Prostate gland (tissue), 2 donors: ENCODE measurements around the gene CAMKK1. TPM values are rescaled to one million over a fixed set of nuclear protein-coding genes. Genes with fewer than 3 reads are reported as not detected.

Experiments used
- DNase-seq: peaks from one replicate; pipeline ENCODE4 v3.0.0-alpha.2; 2019; ENCODE audit warnings: low spot score
- H3K27ac ChIP-seq, 2 donors: fragments of 200-600 bp; sonication (generic); 2 replicates each; pipeline ENCODE4 v1.5.1; 2017 to 2019
- H3K27me3 ChIP-seq: fragments of 200-600 bp; sonication (generic); replicated peaks from 2 replicates; pipeline ENCODE4 v1.5.1; 2019; ENCODE audit not compliant: insufficient read depth
- H3K36me3 ChIP-seq, 2 donors: fragments of 200-600 bp; sonication (generic); 1 replicate in 1 of 2; 2 replicates in 1 of 2; pipeline versions ENCODE4 v1.5.1 to v1.8.1; 2017 to 2019
- H3K4me1 ChIP-seq: fragments of 200-600 bp; sonication (generic); replicated peaks from 2 replicates; pipeline ENCODE4 v1.5.1; 2019
- H3K4me3 ChIP-seq, 2 donors: fragments of 200-600 bp; sonication (generic); 2 replicates each; pipeline ENCODE4 v1.5.1; 2017 to 2019
- H3K9me3 ChIP-seq: fragments of 200-600 bp; sonication (generic); 2 replicates; pipeline ENCODE4 v1.5.1; 2017
- CTCF ChIP-seq, 4 experiments: fragments of 200-600 bp in 2 of 4; fragments of 450-650 bp in 2 of 4; sonication (generic) in 2 of 4; IDR thresholded peaks; 1 replicate in 3 of 4; 2 replicates in 1 of 4; pipeline ENCODE4 v1.5.1; 2016 to 2019; ENCODE audit warnings: antibody characterized with exemption in 4 of 4, mild to moderate bottlenecking in 2 of 4, moderate library complexity in 2 of 4
- POLR2A ChIP-seq: fragments of 450-650 bp; IDR thresholded peaks from one replicate; pipeline ENCODE4 v1.6.1; 2016; ENCODE audit warnings: antibody characterized with exemption, mild to moderate bottlenecking
- POLR2AphosphoS5 ChIP-seq: sonication (generic); formaldehyde crosslinking; IDR thresholded peaks from one replicate; pipeline ENCODE4 v1.6.1; 2017; ENCODE audit warnings: antibody characterized with exemption
- WGBS: methylation state at CpG from one replicate; pipeline ENCODE4 v1.1.5; 2018; 5-methylcytosine and 5-hydroxymethylcytosine counted together
- intact Hi-C: fragments of 100-400 bp; cut with DNase I; formaldehyde crosslinking; loops from one replicate; pipeline ENCODE4 v1.14.2; 2022
- total RNA-seq, 2 donors: library from RNA; depleted of rRNA; stranded (reverse); fragments of >200 nt; gene quantifications; one replicate each; pipeline ENCODE4 v1.1.0, GENCODE V29; 2016

Gene CAMKK1
- total RNA-seq, 2 donors from 2014 or later = 2.0 to 12.8 TPM

- H3K27me3 ChIP-seq = no peaks in the 10 kb centered on the region
- no peak overlapping the region for H3K27ac ChIP-seq
- 86% methylated on average over 16 of the region's 16 CpGs for WGBS
- H3K9me3 ChIP-seq = no peaks in the 10 kb centered on the region
- H3K36me3 ChIP-seq = no peaks in the 10 kb centered on the region
- TF ChIP-seq POLR2A = no peak
- TF ChIP-seq POLR2AphosphoS5 = no peak
- TF ChIP-seq CTCF (IDR thresholded peaks at IDR 0.05) = no peak
- H3K4me1 ChIP-seq = no peaks in the 10 kb centered on the region
- no peak overlapping the region for H3K4me3 ChIP-seq
- intact Hi-C loops = no loop called here
- DNase-seq = no peak
Observed at GRCh38 chr17:3926860-3927627, 34.2 kb upstream of the CAMKK1 start.

- no peak overlapping the region for H3K27ac ChIP-seq
- H3K4me3 ChIP-seq = no peak overlapping the region
- DNase-seq = no peak
- H3K27me3 ChIP-seq = no peaks in the 10 kb centered on the region
- intact Hi-C loops = no loop called here
- no peaks in the 10 kb centered on the region for H3K4me1 ChIP-seq
- TF ChIP-seq CTCF (IDR thresholded peaks at IDR 0.05) = no peak
- no peak for TF ChIP-seq POLR2AphosphoS5
- no peak for TF ChIP-seq POLR2A
- no peaks in the 10 kb centered on the region for H3K9me3 ChIP-seq
- no peaks in the 10 kb centered on the region for H3K36me3 ChIP-seq
- WGBS = 73% methylated on average over 17 of the region's 17 CpGs
Observed at GRCh38 chr17:3925684-3926485, 33.0 kb upstream of the CAMKK1 start.

- Histone ChIP-seq H3K36me3 (no peaks in the 10 kb centered on the region), H3K27ac (peak overlapping the region in 1 of 2 donors; percentile 38), H3K4me3 (no peak overlapping the region), H3K27me3 (no peaks in the 10 kb centered on the region), H3K4me1 (no peaks in the 10 kb centered on the region), H3K9me3 (no peaks in the 10 kb centered on the region)
- TF ChIP-seq POLR2A = no peak
- no peak for TF ChIP-seq CTCF (IDR thresholded peaks at IDR 0.05)
- no peak for TF ChIP-seq POLR2AphosphoS5
- 69% methylated on average over 38 of the region's 40 CpGs for WGBS
- no peak for DNase-seq
- intact Hi-C loops = no loop called here
Observed at GRCh38 chr17:3924512-3925350, 31.9 kb upstream of the CAMKK1 start.

- peak overlapping the region in 1 of 2 donors; percentile 38 for H3K27ac ChIP-seq
- 87% methylated on average over 18 of the region's 18 CpGs for WGBS
- no peaks in the 10 kb centered on the region for H3K36me3 ChIP-seq
- no peaks in the 10 kb centered on the region for H3K9me3 ChIP-seq
- DNase-seq = no peak
- no peak for TF ChIP-seq POLR2AphosphoS5
- no peak for TF ChIP-seq CTCF (IDR thresholded peaks at IDR 0.05)
- TF ChIP-seq POLR2A = no peak
- H3K27me3 ChIP-seq = no peaks in the 10 kb centered on the region
- intact Hi-C loops = no loop called here
- no peaks in the 10 kb centered on the region for H3K4me1 ChIP-seq
- H3K4me3 ChIP-seq = no peak overlapping the region
Observed at GRCh38 chr17:3923466-3924190, 30.8 kb upstream of the CAMKK1 start.
